Right ventricle myocardium superior (tissue), 1 donor: ENCODE data around the gene B3GNT3. TPM values are rescaled to one million over a fixed set of nuclear protein-coding genes. Genes with fewer than 3 reads are reported as not detected.
A peak's percentile ranks its signal among the peaks of the same experiment; 100 is the strongest.
"Not testable (repeated sequence)": the region's sequence is repeated elsewhere in the genome, so short reads cannot be mapped to it uniquely, and the experiment has no call there.

Experiments used
- ATAC-seq: fragments of 200-7000 bp; cut with Tn5 transposase; one replicate; pipeline ENCODE4 v1.9.1; 2020; ENCODE audit warnings: mild to moderate bottlenecking; ENCODE audit not compliant: poor library complexity
- DNase-seq: peaks from one replicate; pipeline ENCODE4 v3.0.0-alpha.2; 2020
- intact Hi-C: fragments of 100-400 bp; cut with DNase I; formaldehyde crosslinking; loops from one replicate; pipeline ENCODE4 v1.11.2; 2022
- total RNA-seq: library from RNA; stranded (reverse); fragmentation: NEBNext Ultra II Directional; extraction: Animal tissue kit (Norgen Biotek cat#: 25700); gene quantifications from one replicate; pipeline ENCODE4 v1.2.1, GENCODE V29; 2021
- donor health status: DM: no; HTN: yes; CAD: no; lungs with severe emphysema.

B3GNT3 gene
- total RNA-seq, 1 donor from 2014 or later: not detected

DNA sequence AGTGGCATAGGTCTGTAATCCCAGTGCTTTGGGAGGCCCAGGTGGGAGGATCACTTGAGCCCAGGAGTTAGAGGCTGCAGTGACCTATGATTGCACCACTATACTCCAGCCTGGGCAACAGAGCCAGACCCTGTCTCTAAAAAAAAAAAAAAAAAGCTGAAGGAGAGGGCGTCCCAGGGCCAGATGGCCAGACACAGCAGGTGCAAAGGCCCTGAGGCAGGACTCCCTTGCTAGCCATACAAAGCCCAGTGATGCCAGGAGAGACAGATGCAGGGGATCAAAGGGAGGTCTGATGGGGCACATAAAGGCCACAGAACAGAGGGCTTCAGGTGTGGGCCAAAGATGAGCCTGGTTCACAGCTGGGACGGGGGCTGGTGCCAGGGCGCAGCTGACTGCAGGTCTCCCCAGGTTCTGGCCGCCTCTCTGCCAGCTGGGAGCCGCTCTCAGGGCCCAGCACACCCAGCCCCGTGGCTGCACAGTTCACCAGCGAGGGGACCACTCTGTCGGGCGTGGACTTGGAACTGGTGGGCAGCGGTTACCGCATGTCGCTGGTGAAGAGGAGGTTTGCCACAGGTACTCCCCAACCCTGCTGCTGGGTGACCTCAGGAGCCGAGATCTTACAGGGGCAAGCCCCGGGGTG is 7.5 kb upstream of the B3GNT3 start:
- DNase-seq: no peak
- no peak for ATAC-seq
- intact Hi-C loops: loop anchor here (10.0 kb wide), 1 partner anchor 333 kb away; no protein-coding TSS in a partner anchor

DNA sequence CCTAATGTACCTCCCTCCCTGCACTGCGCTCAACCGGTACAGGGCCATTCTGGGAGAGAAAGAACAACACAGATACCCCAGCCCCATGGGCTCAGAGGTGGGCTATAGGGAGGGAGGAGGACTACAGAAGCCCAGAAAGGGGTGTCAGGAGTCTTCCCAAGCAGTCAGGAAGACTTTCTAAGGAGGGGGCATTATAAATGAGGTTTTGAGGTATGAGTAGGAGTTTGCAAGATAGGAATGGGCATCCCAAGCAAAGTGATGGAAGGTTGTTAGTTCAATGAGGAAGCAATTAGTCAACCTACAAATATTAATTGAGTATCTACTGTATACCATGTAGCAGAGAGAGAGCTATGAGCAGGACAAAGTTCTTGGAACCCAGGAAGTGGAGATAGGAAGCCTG is 6.3 kb upstream of the B3GNT3 start:
- ATAC-seq (no peak), DNase-seq (no peak)
- intact Hi-C loops: loop anchor here (10.0 kb wide), 1 partner anchor 334 kb away; no protein-coding TSS in a partner anchor

DNA sequence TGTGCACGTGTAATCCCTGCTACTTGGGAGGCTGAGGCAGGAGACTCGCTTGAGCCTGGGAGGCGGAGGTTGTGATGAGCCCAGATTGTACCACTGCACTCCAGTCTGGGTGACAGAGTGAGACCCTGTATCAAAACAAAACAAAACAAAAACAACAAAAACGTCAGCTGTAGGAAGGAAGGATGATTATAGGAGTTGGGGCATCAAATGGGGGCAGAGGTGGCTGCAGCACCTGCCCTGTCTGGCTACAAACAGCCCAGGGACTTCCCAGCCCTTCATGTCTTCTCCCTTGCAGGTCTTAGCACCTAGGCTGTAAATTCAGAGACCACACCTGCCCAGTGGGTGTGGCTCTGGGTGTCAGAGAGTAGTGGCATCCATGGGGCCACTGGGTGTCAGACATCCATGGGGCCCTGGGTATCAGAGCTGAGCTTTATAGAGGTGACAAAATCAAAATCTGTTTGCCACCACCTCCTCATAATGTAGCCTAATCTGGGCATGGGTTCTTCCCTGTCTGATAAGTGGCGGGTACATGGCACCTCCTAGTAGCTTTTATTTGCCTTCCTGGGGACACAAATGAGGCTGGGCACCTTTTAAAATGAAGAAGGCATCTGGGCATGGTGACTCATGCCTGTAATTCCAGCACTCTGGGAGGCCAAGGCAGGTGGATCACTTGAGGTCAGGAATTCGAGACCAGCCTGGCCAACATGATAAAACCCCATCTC is 4.7 kb upstream of the B3GNT3 start:
- intact Hi-C loops: no loop called here
- ATAC-seq (no peak), DNase-seq (no peak)

DNA sequence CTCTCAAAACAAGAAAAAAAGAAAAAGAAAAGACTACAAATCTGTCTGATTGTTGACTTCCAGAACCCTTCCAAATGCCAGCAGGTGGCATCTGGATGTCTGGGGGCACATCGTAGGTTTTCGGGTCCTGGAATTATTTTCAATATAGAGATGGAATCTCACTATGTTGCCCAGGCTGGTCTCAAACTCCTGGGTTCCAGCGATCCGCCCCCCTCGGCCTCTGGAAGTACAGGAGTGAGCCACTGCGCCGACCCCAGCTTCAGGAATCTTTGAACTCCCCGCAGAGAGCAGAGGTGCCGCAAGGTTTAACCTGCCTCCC is 567 bp upstream of the B3GNT3 start:
- intact Hi-C loops: no loop called here
- no peak for ATAC-seq
- DNase-seq: no peak

DNA sequence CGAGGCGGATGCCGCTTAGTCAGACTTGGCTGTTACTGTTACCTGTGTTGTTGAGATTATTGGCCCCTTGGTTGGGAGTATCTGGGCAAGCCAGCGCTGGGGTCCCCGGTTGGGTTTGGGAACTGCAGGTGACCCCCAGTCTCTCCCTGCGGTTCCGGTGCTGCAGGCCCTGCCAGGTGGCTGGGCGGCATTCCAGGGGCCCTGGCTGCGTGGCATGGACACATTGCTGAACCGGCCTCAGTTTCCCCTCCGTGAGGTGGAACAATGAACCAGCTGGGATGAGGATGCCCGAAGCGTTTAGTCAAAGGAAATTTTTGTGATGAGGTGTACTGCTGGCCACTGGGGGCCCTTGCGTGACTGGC is 538 bp downstream of the B3GNT3 start:
- DNase-seq (no peak), ATAC-seq (no peak)
- intact Hi-C loops: no loop called here

DNA sequence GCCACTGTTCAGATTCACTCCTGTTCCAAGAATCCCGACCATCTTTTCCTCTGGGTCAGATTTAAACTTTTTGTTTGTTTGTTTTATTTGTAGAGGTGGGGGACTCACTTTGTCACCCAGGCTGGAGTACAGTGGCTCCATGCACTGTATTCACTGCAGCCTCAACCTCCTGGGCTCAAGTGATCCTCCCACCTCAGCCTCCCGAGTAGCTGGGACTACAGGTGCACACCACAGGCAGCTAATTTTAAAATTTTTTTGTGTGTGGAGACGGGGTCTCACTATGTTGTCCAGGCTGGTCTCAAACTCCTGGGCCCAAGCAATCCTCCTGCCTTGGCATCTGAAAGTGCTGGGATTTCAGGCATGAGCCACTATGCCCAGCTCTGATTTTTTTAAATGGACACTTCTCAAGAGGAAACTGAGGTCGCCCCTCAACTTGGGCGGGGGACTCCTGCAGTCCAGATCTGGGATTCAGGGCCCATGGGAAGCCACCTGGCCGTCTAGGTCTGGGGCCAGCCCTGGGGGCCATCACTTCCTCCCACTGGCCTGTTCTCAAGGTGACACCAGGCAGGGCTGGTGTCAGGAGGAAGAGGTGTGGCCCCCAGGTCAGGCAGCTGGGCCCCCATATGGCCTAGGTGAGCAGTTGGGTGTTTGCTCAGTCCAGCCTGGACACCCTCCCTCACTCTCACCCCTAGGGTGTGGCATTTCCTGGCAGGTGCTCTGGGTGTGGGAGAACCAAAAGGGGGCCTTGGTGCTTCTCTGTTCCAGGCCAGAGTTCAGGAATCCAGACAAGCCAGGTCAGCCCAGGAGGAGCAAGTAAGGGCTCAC is 1.3 kb downstream of the B3GNT3 start:
- DNase-seq (no peak), ATAC-seq (peak; percentile 15)
- intact Hi-C loops: no loop called here

DNA sequence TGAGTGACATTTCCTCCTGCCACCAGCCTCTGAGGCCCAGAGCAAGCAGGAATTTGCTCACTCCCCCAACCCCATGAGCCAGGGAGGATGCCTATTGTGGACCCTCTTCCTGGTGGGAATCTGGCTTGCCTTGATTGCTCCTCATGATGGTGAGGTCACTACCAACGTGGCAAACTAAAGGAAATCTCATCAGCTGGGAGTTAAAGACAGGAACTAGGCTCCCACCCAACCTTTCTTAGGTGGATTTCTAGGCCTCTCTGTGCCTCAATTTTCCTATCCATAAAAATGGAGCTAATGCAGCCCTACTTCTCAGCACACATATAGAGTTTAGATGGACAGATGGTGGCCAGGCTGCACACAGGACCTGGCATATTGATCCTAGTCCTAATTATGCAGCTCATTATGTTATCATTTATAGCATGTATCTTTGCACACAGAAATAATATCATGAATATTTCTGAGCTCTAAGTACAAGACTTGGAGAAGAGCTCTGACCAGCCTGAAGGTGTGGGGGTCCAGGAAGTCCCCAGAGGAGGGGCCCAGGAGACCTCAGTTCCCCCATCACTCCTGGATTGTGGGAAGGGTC is 2.0 kb downstream of the B3GNT3 start:
- intact Hi-C loops: no loop called here
- DNase-seq (no peak), ATAC-seq (no peak)

DNA sequence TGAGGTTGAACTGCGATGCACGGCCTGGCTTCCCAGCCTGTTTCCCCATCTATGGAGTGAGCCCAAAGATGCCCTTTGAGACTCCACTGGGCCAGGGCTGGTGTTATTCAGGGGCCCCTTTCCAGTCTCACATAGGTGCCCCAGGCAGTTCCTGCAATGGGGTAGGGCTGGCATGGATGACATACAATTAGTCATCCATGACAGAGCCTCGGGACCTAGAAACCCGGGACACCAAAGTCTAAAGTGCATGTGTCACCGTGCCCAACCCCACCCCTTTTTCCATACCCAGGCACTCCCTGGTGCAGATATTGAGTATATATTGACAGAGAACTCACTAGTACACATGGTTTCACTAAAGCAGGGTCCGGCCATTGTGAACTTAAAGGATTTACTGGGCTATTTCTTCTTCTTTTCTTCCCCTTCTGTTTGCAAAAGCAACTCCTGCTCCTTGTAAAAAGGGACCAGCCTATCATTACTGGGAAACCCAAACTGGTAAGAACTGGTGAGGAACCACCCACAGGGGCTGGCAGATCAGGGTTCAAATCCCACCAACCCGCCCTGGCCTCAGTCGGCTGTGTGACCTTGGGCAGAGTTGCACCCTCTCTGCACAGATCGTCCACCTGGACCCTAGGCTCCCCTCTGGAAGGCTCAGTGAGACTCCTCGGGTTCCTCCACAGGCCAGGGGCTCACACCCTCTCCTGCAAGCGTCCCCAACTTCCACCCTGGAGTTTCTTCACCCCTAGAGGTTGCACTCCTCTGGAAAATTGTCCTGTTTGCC is 2.7 kb downstream of the B3GNT3 start:
- intact Hi-C loops: no loop called here
- DNase-seq (no peak), ATAC-seq (no peak)

DNA sequence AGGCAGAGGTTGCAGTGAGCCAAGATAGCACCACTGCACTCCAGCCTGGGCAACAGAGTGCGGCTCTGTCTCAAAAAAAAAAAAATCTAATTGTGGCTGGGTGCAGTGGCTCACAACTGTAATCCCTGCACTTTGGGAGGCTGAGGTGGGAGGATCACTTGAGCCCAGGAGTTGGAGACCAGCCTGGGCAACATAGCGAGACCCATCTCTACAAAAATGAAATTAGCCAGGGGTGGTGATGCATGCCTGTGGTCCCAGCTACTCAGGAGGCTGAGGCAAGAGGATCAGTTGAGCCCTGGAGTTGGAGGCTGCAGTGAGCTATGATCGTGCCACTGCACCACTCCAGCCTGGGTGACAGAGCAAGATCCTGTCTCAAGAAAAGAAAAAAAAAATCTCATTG is 3.7 kb downstream of the B3GNT3 start:
- ATAC-seq, DNase-seq: not testable (repeated sequence)

DNA sequence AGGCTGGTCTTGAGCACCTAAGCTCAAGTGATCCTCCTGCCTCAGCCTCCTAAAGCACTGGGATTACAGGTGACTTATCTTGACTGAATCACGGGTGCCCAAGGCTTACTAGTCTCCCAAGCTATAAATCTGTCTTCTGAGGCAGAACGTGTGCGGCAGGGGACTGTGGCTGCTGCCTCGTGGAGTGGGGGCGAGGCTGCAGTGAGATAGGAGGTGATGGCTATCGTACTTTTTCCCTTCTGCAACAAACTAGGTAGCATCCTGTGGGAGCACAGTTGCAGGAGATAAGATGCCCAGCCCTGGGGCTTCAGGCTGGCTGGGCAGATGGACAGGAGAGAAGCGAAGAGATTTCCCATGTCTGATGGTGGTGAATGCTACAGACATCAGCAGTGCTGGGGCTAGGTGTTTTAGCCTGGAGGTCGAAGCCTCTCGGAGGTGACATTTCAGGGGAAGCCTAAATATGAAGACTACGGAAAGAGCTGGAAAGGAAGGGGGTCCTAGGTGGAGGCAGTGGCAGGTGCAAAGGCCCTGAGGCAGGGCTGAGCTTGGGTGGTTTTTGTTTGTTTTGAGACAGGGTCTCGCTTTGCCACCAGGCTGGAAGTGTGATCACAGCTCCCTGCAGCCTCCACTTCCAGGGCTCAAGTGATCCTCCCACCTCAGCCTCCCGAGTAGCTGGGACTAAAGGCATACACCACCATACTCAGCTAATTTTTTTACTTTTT is 7.4 kb downstream of the B3GNT3 start:
- ATAC-seq (no peak), DNase-seq (no peak)
- intact Hi-C loops: no loop called here

More for the DNA sequence above, 3.7 kb downstream of the B3GNT3 start:
- intact Hi-C loops: not testable (repeated sequence)

DNA sequence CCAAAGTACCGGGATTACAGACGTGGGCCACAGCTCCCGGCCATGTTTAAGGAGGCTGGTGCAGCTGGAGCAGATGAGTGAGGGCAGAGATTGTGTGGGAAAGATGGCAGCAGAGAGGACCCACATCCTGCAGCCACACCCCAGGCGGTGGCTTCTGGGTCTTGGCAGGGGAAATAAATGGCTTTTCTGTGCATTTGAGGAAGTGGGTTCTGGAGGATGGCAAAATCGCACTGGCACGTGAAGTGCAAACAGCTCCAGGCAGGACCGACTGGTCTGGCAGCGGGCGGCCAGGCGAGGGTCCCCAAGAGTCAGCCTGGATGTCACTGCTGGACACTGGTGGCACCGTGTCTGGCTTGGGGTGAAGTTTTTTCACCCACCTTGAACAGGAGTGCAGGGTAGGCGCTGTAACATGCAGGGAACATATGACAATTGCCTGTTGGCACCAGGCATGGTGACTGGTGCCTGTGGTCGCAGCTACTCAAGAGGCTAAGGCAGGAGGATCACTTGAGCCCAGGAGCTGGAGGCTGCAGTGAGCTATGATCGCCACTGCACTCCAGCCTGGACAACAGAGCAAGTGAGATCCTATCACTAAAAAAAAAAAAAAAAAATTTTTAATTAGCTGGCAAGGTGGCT is 8.4 kb downstream of the B3GNT3 start:
- intact Hi-C loops: no loop called here
- DNase-seq (no peak), ATAC-seq (peak; percentile 36)

DNA sequence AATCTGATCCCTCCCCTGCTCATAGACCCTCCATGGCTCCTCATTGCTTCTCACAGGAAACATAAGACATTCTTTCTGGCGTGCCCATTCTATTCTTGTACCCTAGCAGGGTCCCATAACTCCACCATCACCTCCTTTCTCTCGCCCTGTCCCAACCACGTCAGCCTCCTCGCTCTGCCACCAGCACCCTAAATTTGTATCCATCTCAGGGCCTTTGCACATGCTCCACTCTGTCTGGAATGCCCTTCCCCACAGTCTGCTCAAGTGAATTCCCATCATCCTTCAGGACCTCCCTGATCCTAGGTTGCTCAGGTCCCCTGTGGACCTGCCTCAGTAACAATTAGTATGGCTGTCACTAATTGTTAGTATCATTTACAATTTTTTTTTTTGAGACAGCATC is 10.5 kb downstream of the B3GNT3 start:
- intact Hi-C loops: no loop called here
- no peak for ATAC-seq
- DNase-seq: no peak

DNA sequence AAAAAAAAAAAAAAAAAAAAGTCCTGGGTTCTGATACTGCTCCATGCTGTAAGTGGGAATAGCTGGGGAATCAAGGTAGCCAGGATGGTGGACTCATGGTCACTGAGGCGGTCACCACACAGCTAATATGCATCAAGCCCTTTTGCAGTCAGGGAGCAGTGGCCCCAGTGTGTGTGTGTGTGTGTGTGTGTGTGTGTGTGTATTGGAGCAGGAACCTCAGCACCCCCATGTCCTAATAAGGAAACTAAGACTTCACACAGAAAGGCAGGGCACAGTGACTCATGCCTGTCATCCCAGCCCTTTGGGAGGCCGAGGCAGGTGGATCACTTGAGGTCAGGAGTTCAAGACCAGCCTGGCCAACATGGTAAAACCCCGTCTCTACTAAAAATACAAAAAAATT is 12.0 kb downstream of the B3GNT3 start:
- no peak for DNase-seq
- no peak for ATAC-seq
- intact Hi-C loops: no loop called here

DNA sequence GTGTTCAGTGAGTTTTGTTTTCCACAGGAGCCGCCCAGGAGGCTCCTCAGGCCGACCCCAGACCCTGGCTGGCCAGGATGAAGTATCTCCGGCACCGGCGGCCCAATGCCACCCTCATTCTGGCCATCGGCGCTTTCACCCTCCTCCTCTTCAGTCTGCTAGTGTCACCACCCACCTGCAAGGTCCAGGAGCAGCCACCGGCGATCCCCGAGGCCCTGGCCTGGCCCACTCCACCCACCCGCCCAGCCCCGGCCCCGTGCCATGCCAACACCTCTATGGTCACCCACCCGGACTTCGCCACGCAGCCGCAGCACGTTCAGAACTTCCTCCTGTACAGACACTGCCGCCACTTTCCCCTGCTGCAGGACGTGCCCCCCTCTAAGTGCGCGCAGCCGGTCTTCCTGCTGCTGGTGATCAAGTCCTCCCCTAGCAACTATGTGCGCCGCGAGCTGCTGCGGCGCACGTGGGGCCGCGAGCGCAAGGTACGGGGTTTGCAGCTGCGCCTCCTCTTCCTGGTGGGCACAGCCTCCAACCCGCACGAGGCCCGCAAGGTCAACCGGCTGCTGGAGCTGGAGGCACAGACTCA is 12.9 kb downstream of the B3GNT3 start:
- intact Hi-C loops: no loop called here
- ATAC-seq (no peak), DNase-seq (no peak)

DNA sequence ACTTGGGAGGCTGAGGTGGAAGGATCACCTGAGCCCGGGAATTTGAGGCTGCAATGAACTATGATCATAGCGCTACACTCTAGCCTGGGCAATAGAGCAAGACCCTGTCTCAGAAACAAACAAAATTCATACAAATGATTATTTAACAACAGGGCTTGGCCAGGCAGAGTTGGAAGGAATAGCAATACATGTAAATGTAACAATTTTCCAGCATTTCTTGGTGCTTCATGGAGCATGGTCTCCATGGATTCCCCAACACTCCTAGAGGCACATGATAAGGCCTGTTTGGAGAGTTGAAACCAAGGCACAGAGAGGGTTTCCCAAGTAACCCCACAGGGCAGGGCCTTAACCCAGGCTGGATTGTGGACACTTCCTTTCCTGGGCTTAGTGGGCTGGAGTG is 16.2 kb downstream of the B3GNT3 start:
- DNase-seq: no peak
- intact Hi-C loops: no loop called here
- no peak for ATAC-seq

DNA sequence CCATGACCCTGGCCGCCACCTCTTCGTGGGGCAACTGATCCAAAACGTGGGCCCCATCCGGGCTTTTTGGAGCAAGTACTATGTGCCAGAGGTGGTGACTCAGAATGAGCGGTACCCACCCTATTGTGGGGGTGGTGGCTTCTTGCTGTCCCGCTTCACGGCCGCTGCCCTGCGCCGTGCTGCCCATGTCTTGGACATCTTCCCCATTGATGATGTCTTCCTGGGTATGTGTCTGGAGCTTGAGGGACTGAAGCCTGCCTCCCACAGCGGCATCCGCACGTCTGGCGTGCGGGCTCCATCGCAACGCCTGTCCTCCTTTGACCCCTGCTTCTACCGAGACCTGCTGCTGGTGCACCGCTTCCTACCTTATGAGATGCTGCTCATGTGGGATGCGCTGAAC is 16.7 kb downstream of the B3GNT3 start:
- DNase-seq (no peak), ATAC-seq (no peak)
- intact Hi-C loops: no loop called here

DNA sequence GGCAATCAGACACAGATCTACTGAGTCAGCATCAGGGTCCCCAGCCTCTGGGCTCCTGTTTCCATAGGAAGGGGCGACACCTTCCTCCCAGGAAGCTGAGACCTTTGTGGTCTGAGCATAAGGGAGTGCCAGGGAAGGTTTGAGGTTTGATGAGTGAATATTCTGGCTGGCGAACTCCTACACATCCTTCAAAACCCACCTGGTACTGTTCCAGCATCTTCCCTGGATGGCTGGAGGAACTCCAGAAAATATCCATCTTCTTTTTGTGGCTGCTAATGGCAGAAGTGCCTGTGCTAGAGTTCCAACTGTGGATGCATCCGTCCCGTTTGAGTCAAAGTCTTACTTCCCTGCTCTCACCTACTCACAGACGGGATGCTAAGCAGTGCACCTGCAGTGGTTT is 17.2 kb downstream of the B3GNT3 start:
- intact Hi-C loops: no loop called here
- no peak for DNase-seq
- ATAC-seq: no peak
